ENCODE data around the gene KLHDC4.
"Not testable (repeated sequence)": the region's sequence is repeated elsewhere in the genome, so short reads cannot be mapped to it uniquely, and the experiment has no call there.

KLHDC4 gene

GRCh38 chr16:87684106-87684677, 81.6 kb downstream of the KLHDC4 start:
- DNase-seq (ENCODE audit: low read depth), result no peak

DNA sequence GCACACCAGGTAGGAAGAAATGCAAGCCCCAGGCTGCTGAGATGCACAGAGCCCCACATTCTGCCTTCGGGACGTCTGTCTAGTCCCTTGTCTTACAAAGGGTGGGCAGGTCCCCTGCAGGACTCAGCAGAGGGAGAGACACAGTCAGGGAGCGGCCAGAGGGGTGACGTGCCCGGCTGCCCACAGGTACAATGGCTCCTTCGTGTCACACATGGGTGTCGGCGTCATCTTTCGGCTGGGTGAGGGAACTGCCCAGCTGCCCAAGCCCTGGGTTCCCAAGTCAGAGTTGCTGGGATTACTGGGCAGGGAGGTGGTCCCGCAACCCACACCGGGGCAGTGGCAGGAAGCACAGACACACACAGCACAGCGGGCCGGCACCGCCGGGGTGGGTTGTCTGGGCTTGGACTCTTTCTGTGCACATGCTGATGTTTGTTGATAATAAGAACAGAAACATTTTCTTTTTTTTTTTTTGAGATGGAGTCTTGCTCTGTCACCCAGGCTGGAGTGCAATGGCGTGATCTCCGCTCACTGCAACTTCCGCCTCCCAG, 82.9 kb downstream of the KLHDC4 start:
- DNase-seq (ENCODE audit: low read depth), result no peak

- no peak for DNase-seq (ENCODE audit: low read depth)
Measured at GRCh38 chr16:87681981-87682570, 83.7 kb downstream of the KLHDC4 start.

- not testable (repeated sequence) for DNase-seq (ENCODE audit: low read depth)
Measured at GRCh38 chr16:87681051-87681602, 84.7 kb downstream of the KLHDC4 start.

DNA sequence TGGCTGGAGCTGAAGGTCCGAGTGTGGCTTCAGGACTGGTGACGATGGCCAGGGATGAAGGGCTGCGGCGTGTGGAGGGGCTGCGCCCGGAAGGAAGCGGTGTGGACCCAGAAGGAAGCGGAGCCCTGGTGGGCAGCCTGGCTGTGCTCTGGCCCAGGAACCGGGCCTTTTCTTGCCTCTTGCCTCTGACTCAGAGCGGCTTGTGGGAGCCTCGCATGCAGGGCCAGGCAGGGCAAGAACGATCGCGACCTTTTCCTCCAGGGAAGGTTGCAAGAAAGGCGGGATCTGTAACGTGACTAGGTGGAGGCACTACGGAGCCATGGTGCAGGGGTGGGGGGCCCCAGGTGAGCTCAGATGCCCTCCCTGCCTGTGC, 85.5 kb downstream of the KLHDC4 start:
- no peak for DNase-seq (ENCODE audit: low read depth)

- DNase-seq (ENCODE audit: low read depth), result no peak
Measured at GRCh38 chr16:87679593-87680271, 86.1 kb downstream of the KLHDC4 start.

GRCh38 chr16:87678618-87679017, 87.2 kb downstream of the KLHDC4 start:
- no peak for DNase-seq (ENCODE audit: low read depth)

DNA sequence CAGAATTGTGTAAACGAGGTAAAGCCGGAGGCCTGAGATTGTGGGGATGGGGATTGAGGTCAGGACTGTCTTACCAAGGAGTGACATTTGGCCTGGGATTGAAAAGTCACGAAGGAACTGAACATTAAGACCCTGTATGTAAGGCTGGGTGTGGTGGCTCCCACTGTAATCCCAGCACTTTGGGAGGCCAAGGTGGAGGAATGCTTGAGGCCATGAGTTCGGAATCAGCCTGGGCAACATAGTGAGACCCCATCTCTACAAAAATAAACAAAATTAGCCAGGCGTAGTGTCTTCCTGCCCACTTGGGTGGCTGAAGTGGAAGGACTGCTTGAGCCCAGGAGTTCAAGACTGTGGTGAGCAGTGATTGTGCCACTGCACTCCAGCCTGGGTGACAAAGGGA, 88.0 kb downstream of the KLHDC4 start:
- no peak for DNase-seq (ENCODE audit: low read depth)

GRCh38 chr16:87675111-87675719, 90.6 kb downstream of the KLHDC4 start:
- no peak for DNase-seq (ENCODE audit: low read depth)

DNA sequence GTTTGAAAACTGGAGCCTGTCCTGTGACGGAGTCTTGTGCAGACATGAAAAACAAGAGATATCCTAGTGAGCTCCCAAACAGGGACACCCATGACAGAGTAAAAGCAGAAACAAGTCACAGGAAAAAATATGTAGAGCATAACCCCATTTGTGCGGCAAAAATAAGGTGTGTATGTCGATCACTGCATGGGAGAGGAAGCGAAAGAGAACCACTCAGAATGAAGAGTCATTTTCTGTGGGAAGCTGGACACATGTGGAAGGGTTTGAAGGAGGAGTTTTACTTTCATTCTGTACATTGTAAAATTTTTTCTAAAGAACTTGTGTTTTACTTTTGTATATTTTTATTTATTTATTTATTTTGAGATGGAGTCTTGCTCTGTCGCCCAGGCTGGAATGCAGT, 91.4 kb downstream of the KLHDC4 start:
- DNase-seq (ENCODE audit: low read depth), result no peak

GRCh38 chr16:87671715-87672270, 94.0 kb downstream of the KLHDC4 start:
- DNase-seq (ENCODE audit: low read depth), result no peak

GRCh38 chr16:87671221-87671620, 94.6 kb downstream of the KLHDC4 start:
- DNase-seq (ENCODE audit: low read depth), result no peak

DNA sequence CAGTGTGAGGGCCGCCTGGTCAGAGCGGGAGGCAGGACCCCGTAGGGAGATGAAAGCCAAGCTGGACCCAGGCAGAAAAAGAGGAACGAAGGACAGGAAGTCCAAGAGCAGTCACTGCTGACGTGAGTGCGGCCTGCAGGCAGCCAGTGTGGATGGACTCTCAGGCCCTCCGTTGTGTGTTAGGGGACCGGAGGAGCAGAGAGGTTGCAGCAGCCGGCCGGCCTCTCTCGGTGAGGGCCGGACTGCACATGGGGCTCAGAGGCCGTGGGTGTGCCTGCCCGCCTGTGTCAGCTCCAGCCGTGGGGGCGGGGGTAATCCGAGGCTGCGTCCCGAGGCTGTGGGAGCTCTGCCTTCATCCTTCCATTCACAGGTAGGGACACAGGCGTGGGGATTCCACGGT, 96.1 kb downstream of the KLHDC4 start:
- DNase-seq (ENCODE audit: low read depth), result no peak

DNA sequence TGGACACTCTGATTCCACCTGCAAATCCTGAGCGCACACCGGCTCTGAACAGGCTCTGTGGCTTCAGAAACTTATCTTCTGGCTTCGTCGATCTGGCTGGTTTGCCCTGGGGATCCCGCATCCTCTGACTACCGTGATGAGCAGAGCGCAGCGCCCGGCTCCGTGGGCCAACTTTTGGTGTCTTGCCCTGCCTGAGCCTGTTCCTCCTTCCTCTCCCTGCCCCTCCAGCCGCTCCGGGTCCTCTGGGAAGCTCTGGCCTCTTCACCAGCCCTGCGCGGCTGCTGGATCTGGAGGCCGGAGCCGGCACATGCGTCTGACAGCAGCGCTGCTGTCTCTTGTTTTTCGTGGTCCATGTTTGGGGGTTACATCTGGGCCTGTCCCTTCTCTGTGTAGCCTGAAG, 97.8 kb downstream of the KLHDC4 start:
- DNase-seq (ENCODE audit: low read depth), result no peak

GRCh38 chr16:87667443-87667842, 98.3 kb downstream of the KLHDC4 start:
- DNase-seq (ENCODE audit: low read depth), result no peak

DNA sequence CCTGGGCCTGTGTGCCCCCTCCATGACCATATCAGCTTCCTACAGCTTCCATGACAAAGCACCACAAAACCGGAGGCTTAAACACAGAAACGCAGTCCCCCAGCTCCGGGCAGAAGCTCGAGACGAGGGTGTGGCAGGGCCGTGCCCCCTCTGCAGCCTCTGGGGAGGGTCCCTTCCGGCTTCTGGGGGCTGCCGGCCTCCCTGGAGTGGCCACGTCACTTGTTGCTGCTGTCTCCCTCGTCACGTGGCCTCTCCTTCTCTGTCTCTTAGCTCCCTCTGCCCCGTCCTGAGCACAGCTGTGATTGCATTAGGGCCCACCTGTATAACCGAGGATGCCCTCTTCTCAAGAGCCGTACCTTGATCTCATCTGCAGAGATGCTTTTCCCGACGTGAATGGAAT, 98.9 kb downstream of the KLHDC4 start:
- DNase-seq (ENCODE audit: low read depth), result no peak

- DNase-seq (ENCODE audit: low read depth), result no peak
Measured at GRCh38 chr16:87665193-87665592, 100.6 kb downstream of the KLHDC4 start.

DNA sequence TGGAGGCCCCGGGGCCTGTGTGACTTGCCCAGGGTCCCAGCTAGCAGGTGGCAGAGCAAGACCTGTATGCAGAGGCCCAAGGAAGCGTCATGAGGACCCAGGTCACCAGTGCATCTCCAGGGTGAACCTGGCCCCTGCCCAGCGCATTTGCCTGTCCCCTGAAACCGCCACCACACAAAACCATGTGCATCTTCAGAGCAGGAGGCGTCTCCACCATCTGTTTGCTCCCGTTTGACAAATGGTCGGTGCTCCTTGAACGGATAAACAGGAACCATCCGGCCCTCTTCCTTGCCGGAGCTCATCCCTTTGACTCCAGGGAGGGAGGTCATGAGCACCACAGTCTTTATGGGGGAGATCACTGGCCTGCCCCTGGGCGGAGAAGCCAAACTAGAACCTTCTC, 101.0 kb downstream of the KLHDC4 start:
- DNase-seq (ENCODE audit: low read depth), result no peak

DNA sequence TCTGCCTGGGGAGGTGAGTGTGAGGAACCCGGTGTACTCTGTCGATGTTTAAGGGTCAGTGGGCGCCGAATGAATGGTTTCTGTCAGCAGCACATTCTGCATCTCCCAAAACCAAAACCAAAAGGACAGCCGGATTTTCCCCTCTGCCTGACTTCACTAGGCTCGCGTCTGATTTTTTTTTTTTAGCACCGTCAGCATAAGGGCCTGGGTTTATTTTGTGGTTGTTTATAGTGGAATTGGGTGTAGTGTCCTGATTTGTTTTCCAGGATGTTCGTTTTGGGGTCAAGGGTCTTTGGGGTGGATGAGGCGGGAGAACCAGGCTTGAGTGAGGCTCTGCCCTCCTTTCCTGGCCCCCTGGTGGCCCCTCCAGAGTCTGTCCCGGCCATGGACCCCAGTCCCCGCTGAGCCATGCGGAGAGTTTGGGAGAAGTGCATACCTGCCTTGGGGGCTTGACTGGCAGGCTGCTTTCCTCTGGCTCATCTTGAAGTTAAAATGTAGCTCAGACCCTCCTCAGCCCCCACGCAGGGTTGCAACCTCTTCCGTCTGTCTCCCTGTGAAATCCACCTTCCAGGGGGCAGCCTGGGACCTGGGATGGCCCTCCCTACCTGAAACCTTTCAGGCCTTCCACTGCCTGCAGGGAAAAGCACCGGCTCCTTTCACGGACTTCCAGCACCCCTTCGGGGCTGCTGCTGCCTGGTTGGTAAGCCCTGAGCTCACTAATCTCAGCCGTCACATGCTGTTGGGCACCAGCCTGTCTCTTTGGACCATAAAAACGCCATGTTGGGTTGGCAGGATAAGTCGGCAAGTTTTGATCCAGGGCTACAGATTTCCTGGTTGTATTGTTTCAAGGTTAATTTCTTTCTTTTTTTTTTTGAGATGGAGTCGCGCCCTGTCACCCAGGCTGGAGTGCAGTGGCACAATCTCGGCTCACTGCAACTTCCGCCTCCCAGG, 103.3 kb downstream of the KLHDC4 start:
- no peak for DNase-seq (ENCODE audit: low read depth)

- peak; percentile 7 for DNase-seq (ENCODE audit: low read depth)
Measured at GRCh38 chr16:87661561-87661960, 104.2 kb downstream of the KLHDC4 start.

GRCh38 chr16:87658564-87659225, 107.1 kb downstream of the KLHDC4 start:
- DNase-seq (ENCODE audit: low read depth), result no peak

Data from stimulated activated CD8-positive, alpha-beta memory T cell treated with anti-CD3 and anti-CD28 coated beads, Interleukin-12 subunit alpha, Interleukin-12 subunit beta, amount 100 ng/mL, for 1 hour (primary cell).